ENCODE measurements around the gene SMYD3.

DNA sequence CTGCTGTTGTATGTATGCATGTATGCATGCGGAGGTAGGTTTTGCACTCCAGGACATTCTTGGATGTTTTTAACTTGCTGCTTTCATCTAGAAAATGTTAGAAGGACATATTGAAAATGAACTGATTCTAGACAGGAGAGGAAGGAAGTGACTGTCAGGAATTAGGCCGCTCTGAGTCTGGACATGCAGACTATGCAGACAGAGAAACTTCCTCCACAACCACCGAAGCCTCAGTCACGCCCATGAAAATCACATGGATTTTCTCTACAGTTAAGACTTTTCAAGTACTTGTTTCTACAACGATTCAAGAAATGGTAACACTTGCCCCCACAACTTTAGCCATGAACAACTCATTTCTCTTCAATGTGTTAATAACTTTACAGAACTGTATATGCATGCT, 211.1 kb downstream of the SMYD3 start:
- TF ChIP-seq, protein P1, sequence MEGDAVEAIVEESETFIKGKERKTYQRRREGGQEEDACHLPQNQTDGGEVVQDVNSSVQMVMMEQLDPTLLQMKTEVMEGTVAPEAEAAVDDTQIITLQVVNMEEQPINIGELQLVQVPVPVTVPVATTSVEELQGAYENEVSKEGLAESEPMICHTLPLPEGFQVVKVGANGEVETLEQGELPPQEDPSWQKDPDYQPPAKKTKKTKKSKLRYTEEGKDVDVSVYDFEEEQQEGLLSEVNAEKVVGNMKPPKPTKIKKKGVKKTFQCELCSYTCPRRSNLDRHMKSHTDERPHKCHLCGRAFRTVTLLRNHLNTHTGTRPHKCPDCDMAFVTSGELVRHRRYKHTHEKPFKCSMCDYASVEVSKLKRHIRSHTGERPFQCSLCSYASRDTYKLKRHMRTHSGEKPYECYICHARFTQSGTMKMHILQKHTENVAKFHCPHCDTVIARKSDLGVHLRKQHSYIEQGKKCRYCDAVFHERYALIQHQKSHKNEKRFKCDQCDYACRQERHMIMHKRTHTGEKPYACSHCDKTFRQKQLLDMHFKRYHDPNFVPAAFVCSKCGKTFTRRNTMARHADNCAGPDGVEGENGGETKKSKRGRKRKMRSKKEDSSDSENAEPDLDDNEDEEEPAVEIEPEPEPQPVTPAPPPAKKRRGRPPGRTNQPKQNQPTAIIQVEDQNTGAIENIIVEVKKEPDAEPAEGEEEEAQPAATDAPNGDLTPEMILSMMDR (IDR thresholded peaks at IDR 0.05), result no peak
- no peak for TF ChIP-seq POLR2A (IDR thresholded peaks at IDR 0.05)
